H1 (cell line): Measurements from ENCODE around the gene IRF7. TPM values are rescaled to one million over a fixed set of nuclear protein-coding genes. Genes with fewer than 3 reads are reported as not detected.

Source experiments
- FOSL1 ChIP-seq: IDR thresholded peaks from 2 replicates; pipeline ENCODE4 v1.6.1; 2011; ENCODE audit warnings: mild to moderate bottlenecking, low read depth, low read length, moderate library complexity; ENCODE audit not compliant: insufficient read depth
- polyA plus RNA-seq, 7 experiments: library from polyadenylated mRNA; depleted of rRNA in 3 of 7; stranded (reverse) in 5 of 7; unstranded in 2 of 7; fragments of >200 nt in 5 of 7; fragments of 200-250 nt in 2 of 7; gene quantifications; 1 replicate in 5 of 7; 2 replicates in 1 of 7; 4 replicates in 1 of 7; pipeline versions ENCODE4 v1.2.1 to v1.2.3, GENCODE V29; 2011 to 2013; ENCODE audit warnings: missing spikeins in 2 of 7, mixed read lengths in 2 of 7
- total RNA-seq: library from RNA; stranded (reverse); fragmentation: NEBNext Ultra II Directional; extraction: Animal tissue kit (Norgen Biotek cat#: 25700); gene quantifications from 2 replicates; pipeline ENCODE4 v1.2.1, GENCODE V29; 2021

The IRF7 gene
- total and polyA plus RNA-seq, 2 of the 8 experiments (the other 6 are each of a cell fraction or from before 2014, with no cell fraction given): 9.1 to 9.6 TPM

DNA sequence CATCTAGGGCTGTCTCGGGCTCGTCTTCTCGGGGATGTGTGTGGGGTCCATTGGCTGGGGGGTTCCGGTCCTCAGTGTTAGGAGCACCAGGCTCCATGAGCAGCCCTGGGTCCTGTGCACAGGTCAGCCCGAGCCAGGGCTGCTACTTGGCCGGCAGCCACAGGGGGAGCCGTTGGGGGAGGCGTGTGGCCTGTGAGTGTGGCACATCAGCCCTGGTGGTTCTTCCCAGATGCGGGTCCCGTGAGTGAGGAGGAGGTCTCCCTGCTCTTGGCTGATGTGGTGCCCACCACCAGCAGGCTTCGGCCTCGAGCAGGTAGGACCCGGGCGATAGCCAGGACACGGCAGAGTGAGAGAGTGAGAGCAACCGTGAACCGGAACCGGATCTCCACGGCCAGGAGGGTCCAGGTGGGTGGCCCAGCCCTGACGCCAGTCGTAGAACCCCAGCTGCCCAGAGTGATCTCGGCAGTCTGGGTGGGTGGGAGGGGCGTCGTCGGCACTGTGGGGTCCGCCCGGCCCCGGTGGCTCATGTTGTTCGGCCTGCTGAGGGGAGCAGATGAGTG lies 18.5 kb downstream of the IRF7 start (continued):
- no peak for TF ChIP-seq FOSL1
